A673 (cell line): ENCODE data around the gene TGIF2. TPM values are rescaled to one million over a fixed set of nuclear protein-coding genes. Genes with fewer than 3 reads are reported as not detected.
A peak's percentile ranks its signal among the peaks of the same experiment; 100 is the strongest.

Source experiments
- BruUV-seq: library from RNA; stranded (reverse); fragments of 400-500 nt; replicated peaks from 2 replicates; lab custom pipeline; 2021; lab: Mats Ljungman, UMichigan
- CTCF ChIA-PET: fragments of 300-600 bp; sonication (Branson Sonifier 250); formaldehyde crosslinking; loops from one replicate; lab custom pipeline; 2022; ENCODE audit warnings: antibody characterized with exemption; lab: Charles Lee
- POLR2A ChIA-PET: fragments of 300-600 bp; sonication (Branson Sonifier 250); formaldehyde crosslinking; loops from one replicate; lab custom pipeline; 2022; ENCODE audit warnings: antibody characterized with exemption; ENCODE audit not compliant: low non-redundant PET; lab: Charles Lee
- DNase-seq: peaks from one replicate; pipeline ENCODE4 v3.0.0-alpha.2; 2015; ENCODE audit warnings: low spot score
- H3K27ac ChIP-seq: fragments of 200-600 bp; sonication (generic); 2 replicates; pipeline ENCODE4 v1.5.1; 2016; ENCODE audit warnings: mixed run types, low read depth, mild to moderate bottlenecking, mixed read lengths, antibody characterized with exemption, low read length; ENCODE audit not compliant: poor library complexity, severe bottlenecking
- H3K27me3 ChIP-seq: fragments of 200-600 bp; sonication (generic); replicated peaks from 2 replicates; pipeline ENCODE4 v1.6.1; 2017; ENCODE audit warnings: mixed run types, low read depth, mild to moderate bottlenecking, mixed read lengths, antibody characterized with exemption, low read length; ENCODE audit not compliant: insufficient read depth, poor library complexity
- H3K36me3 ChIP-seq: fragments of 200-600 bp; sonication (generic); 2 replicates; pipeline ENCODE4 v1.6.1; 2016; ENCODE audit warnings: mixed run types, mild to moderate bottlenecking, mixed read lengths, antibody characterized with exemption, low read length; ENCODE audit not compliant: insufficient read depth, poor library complexity, severe bottlenecking
- H3K4me1 ChIP-seq: fragments of 200-600 bp; sonication (generic); 2 replicates; pipeline ENCODE4 v1.6.1; 2017; ENCODE audit warnings: mixed run types, mild to moderate bottlenecking, mixed read lengths, antibody characterized with exemption, low read length; ENCODE audit not compliant: insufficient read depth, poor library complexity, severe bottlenecking
- H3K4me3 ChIP-seq: fragments of 200-600 bp; sonication (generic); 2 replicates; pipeline ENCODE4 v1.5.1; 2016; ENCODE audit warnings: low read depth, mixed run types, mild to moderate bottlenecking, mixed read lengths, low read length; ENCODE audit not compliant: poor library complexity, severe bottlenecking
- H3K9me3 ChIP-seq: fragments of 200-600 bp; sonication (generic); 2 replicates; pipeline ENCODE4 v1.6.1; 2016; ENCODE audit warnings: mixed run types, low read depth, mild to moderate bottlenecking, mixed read lengths, antibody characterized with exemption, low read length; ENCODE audit not compliant: poor library complexity, severe bottlenecking
- EZH2 ChIP-seq: fragments of 200-600 bp; sonication (generic); IDR thresholded peaks from 2 replicates; pipeline ENCODE4 v1.6.1; 2017; ENCODE audit warnings: borderline replicate concordance, low read depth, mild to moderate bottlenecking, mixed read lengths, antibody characterized with exemption, low read length; ENCODE audit not compliant: poor library complexity, severe bottlenecking
- intact Hi-C: fragments of 100-400 bp; cut with micrococcal nuclease; formaldehyde crosslinking; loops from one replicate; pipeline ENCODE4 v1.10.0; 2022; ENCODE audit not compliant: unreplicated experiment
- total RNA-seq: library from RNA; stranded (reverse); gene quantifications from 2 replicates; pipeline ENCODE4 v1.2.3, GENCODE V29; 2021
- TF ChIP-seq, protein P1 (sequence below): fragments of 300-800, 200-600 bp; sonication (generic); conservative IDR thresholded peaks from 2 replicates; pipeline ENCODE4 v1.5.1; 2017; ENCODE audit warnings: low read depth, mild to moderate bottlenecking, antibody characterized with exemption, low read length, moderate library complexity, mixed read lengths

The TGIF2 gene
- total RNA-seq, 1 experiment from 2014 or later = 59.0 TPM

- peaks cover 13% of the 10 kb centered on the region for H3K4me1 ChIP-seq
- DNase-seq = no peak
- intact Hi-C loops = no loop called here
- no peak overlapping the region for H3K4me3 ChIP-seq
- no peaks in the 10 kb centered on the region for H3K9me3 ChIP-seq
- no peak for TF ChIP-seq EZH2
- TF ChIP-seq, protein P1, sequence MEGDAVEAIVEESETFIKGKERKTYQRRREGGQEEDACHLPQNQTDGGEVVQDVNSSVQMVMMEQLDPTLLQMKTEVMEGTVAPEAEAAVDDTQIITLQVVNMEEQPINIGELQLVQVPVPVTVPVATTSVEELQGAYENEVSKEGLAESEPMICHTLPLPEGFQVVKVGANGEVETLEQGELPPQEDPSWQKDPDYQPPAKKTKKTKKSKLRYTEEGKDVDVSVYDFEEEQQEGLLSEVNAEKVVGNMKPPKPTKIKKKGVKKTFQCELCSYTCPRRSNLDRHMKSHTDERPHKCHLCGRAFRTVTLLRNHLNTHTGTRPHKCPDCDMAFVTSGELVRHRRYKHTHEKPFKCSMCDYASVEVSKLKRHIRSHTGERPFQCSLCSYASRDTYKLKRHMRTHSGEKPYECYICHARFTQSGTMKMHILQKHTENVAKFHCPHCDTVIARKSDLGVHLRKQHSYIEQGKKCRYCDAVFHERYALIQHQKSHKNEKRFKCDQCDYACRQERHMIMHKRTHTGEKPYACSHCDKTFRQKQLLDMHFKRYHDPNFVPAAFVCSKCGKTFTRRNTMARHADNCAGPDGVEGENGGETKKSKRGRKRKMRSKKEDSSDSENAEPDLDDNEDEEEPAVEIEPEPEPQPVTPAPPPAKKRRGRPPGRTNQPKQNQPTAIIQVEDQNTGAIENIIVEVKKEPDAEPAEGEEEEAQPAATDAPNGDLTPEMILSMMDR = no peak
- POLR2A ChIA-PET = no interaction called here
- CTCF ChIA-PET = no interaction called here
- H3K27ac ChIP-seq = no peak overlapping the region
- no peaks in the 10 kb centered on the region for H3K27me3 ChIP-seq
- no TSS peak for BruUV-seq
- H3K36me3 ChIP-seq = no peaks in the 10 kb centered on the region
Measured at GRCh38 chr20:36542516-36543183, 30.7 kb upstream of the TGIF2 start.

DNA sequence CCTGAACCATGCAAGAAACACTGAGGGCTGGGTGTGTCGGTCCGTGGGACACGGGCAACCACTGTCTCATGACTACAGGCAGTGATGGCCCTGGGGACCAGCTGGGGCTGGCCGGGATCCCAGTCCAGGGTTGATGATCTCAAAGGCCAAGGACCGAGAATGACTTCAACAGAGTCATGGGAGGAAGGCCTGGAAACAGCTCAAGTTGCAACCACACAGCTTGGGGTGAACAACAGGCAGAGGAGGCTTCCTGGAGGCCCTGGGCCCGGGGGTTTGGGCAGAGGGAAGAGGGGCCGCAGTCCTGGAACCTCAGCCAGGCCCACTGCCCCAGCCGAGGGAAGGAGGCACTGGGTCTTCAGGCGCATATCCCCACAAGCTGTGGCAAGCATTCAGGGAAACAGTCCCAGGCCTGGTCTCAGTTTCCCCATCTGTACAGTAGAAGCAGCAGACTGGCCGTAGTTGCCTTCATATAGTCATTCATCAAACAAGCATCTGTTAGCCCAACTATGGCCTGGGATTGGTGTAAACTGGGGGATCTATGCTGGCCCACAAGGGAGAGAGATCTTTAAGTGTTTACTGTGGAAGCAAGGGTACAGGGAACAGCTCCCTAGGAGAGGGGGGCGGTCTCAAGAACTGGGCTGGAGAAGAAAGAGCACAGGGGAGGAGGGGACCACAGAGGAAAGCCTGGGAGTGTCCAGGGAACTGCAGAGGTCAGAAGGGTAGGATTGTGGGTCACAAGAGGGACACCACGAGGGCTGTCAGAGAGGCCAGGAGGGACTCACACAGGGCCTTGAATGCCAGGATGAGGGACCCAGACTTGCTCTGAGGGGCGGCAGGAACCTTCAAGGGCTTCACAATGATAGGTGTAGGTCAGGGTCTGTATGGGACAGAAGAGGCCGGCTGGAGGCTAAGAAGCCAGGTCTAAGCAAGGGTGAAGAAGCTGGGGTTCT lies 29.9 kb upstream of the TGIF2 start:
- Histone ChIP-seq H3K27me3 (no peaks in the 10 kb centered on the region), H3K9me3 (no peaks in the 10 kb centered on the region), H3K4me1 (peaks cover 13% of the 10 kb centered on the region), H3K4me3 (no peak overlapping the region), H3K36me3 (no peaks in the 10 kb centered on the region), H3K27ac (no peak overlapping the region)
- intact Hi-C loops = no loop called here
- CTCF ChIA-PET = no interaction called here
- no TSS peak for BruUV-seq
- DNase-seq = no peak
- POLR2A ChIA-PET = no interaction called here
- no peak for TF ChIP-seq EZH2
- TF ChIP-seq, protein P1 = no peak

DNA sequence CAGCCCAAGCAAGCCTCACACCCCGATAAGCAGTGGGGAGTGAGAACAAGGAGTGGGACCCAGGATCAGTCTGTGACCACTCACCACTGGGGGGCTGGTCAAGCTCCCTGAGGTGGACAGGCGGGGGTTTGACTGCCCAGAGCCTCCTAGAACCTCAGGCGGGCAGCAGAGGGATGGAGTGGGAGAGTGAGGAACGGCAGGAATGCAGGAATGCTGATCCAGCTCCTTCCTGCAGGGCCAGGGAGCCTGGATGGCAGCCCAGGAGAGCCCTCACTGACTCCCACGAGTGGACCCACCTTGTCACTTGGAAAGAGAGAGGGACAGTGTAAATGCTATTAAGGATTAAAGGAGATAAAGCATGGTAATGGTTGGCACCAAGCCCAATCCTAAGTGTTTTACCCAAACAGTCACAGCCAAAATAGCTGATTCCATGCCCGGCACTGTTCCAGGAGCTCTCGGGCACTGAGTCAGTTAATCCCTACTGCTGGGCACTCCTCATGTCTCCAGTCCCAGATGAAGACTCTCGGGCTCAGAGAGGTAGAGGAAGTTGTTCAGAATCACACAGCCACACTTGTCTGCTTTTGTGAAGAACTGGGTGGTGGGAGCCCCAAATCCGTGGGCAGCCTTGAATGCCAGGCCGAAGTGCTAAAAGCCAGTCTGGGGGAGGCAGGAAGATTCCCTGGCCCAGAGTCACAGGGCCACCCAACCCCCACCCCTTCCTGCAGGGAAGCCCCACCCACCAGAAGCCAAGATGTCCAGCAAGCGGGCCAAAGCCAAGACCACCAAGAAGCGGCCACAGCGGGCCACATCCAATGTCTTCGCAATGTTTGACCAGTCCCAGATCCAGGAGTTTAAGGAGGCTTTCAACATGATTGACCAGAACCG lies 29.0 kb upstream of the TGIF2 start:
- Histone ChIP-seq H3K4me1 (peaks cover 11% of the 10 kb centered on the region), H3K36me3 (no peaks in the 10 kb centered on the region), H3K27me3 (no peaks in the 10 kb centered on the region), H3K4me3 (no peak overlapping the region), H3K27ac (no peak overlapping the region), H3K9me3 (no peaks in the 10 kb centered on the region)
- POLR2A ChIA-PET = no interaction called here
- CTCF ChIA-PET = no interaction called here
- TF ChIP-seq, protein P1 = no peak
- no peak for TF ChIP-seq EZH2
- intact Hi-C loops = no loop called here
- peak; percentile 87 for DNase-seq
- no TSS peak for BruUV-seq
